Measurements from ENCODE around the gene ZNF609. TPM values are rescaled to one million over a fixed set of nuclear protein-coding genes. Genes with fewer than 3 reads are reported as not detected.

Gene ZNF609
- total and polyA plus RNA-seq, 4 donors = 8.1 to 54.2 (median 22.0) TPM

GRCh38 chr15:64566629-64567427 lies 106.5 kb downstream of the ZNF609 start:
- 91 to 92% methylated on average over 11 of the region's 11 CpGs for WGBS, 2 donors
- DNase-seq = no peak

GRCh38 chr15:64568765-64569164 lies 108.4 kb downstream of the ZNF609 start:
- no peak overlapping the region for H3K27ac ChIP-seq (ENCODE audit: low read depth in 1 of 2, low read length in 1 of 2)
- H3K4me1 ChIP-seq (ENCODE audit: control insufficient read depth in 5 of 5, insufficient read depth in 5 of 5, low read length in 5 of 5) = peaks cover 0 to 7% (median 2%) of the 10 kb centered on the region in 5 donors
- no peak overlapping the region for H3K4me3 ChIP-seq
- no peaks in the 10 kb centered on the region for H3K36me3 ChIP-seq (ENCODE audit: control insufficient read depth in 4 of 4, insufficient read depth in 4 of 4, low read length in 4 of 4)
- no peak for DNase-seq
- no peak for ATAC-seq (ENCODE audit: insufficient read depth, low FRiP score)
- H3K27me3 ChIP-seq (ENCODE audit: control insufficient read depth in 3 of 3, insufficient read depth in 3 of 3, low read length in 2 of 3) = no peaks in the 10 kb centered on the region
- no peak overlapping the region for H3K9ac ChIP-seq (ENCODE audit: insufficient read depth in 1 of 2, low read length in 2 of 2)
- no peaks in the 10 kb centered on the region for H3K9me3 ChIP-seq (ENCODE audit: control insufficient read depth in 4 of 4, insufficient read depth in 3 of 4, low read length in 3 of 4)
- no peak for TF ChIP-seq CTCF (IDR thresholded peaks at IDR 0.05; ENCODE audit: control extremely low read depth, extremely low read depth)

More at GRCh38 chr15:64566629-64567427, 106.5 kb downstream of the ZNF609 start:
- Histone ChIP-seq H3K27ac (ENCODE audit: low read depth in 1 of 2, low read length in 1 of 2) (no peak overlapping the region), H3K36me3 (ENCODE audit: control insufficient read depth in 4 of 4, insufficient read depth in 4 of 4, low read length in 4 of 4) (no peaks in the 10 kb centered on the region), H3K9me3 (ENCODE audit: control insufficient read depth in 4 of 4, insufficient read depth in 3 of 4, low read length in 3 of 4) (no peaks in the 10 kb centered on the region), H3K27me3 (ENCODE audit: control insufficient read depth in 3 of 3, insufficient read depth in 3 of 3, low read length in 2 of 3) (no peaks in the 10 kb centered on the region), H3K4me1 (ENCODE audit: control insufficient read depth in 5 of 5, insufficient read depth in 5 of 5, low read length in 5 of 5) (peaks cover 0 to 6% (median 1%) of the 10 kb centered on the region in 5 donors), H3K9ac (ENCODE audit: insufficient read depth in 1 of 2, low read length in 2 of 2) (no peak overlapping the region), H3K4me3 (no peak overlapping the region)
- no peak for ATAC-seq (ENCODE audit: insufficient read depth, low FRiP score)
- no peak for TF ChIP-seq CTCF (IDR thresholded peaks at IDR 0.05; ENCODE audit: control extremely low read depth, extremely low read depth)

GRCh38 chr15:64571857-64572291 lies 111.5 kb downstream of the ZNF609 start:
- 32 to 45% methylated on average over 4 of the region's 4 CpGs for WGBS, 2 donors
- Histone ChIP-seq H3K4me1 (ENCODE audit: control insufficient read depth in 5 of 5, insufficient read depth in 5 of 5, low read length in 5 of 5) (peaks cover 0 to 10% (median 2%) of the 10 kb centered on the region in 5 donors), H3K9me3 (ENCODE audit: control insufficient read depth in 4 of 4, insufficient read depth in 3 of 4, low read length in 3 of 4) (no peaks in the 10 kb centered on the region), H3K27ac (ENCODE audit: low read depth in 1 of 2, low read length in 1 of 2) (peak overlapping the region in 1 of 2 donors; percentile 31), H3K9ac (ENCODE audit: insufficient read depth in 1 of 2, low read length in 2 of 2) (no peak overlapping the region), H3K4me3 (no peak overlapping the region), H3K36me3 (ENCODE audit: control insufficient read depth in 4 of 4, insufficient read depth in 4 of 4, low read length in 4 of 4) (no peaks in the 10 kb centered on the region), H3K27me3 (ENCODE audit: control insufficient read depth in 3 of 3, insufficient read depth in 3 of 3, low read length in 2 of 3) (no peaks in the 10 kb centered on the region)
- ATAC-seq (ENCODE audit: insufficient read depth, low FRiP score) (peak; percentile 19), DNase-seq (no peak)
- TF ChIP-seq CTCF (IDR thresholded peaks at IDR 0.05; ENCODE audit: control extremely low read depth, extremely low read depth) = no peak
